GM19035 (cell line): ENCODE measurements around the gene CD8A.
"Not testable (repeated sequence)": the region's sequence is repeated elsewhere in the genome, so short reads cannot be mapped to it uniquely, and the experiment has no call there.

ENCODE experiments used
- ATAC-seq: cut with Tn5 transposase; IDR thresholded peaks from one replicate; pipeline ENCODE4 v1.9.1; 2021; ENCODE audit not compliant: unreplicated experiment

Gene CD8A

GRCh38 chr2:86790676-86791572 is at the start of gene CD8A:
Gene CD8A (minus strand): TSS chr2:86790913. CDS start chr2:86790825, 88 bp downstream.
- no peak for ATAC-seq

- not testable (repeated sequence) for ATAC-seq
These were observed 49.3 kb upstream of the CD8A start for GRCh38 chr2:86839871-86840548.

- not testable (repeated sequence) for ATAC-seq
These were observed 48.7 kb upstream of the CD8A start for GRCh38 chr2:86839455-86839854.

GRCh38 chr2:86837714-86838113 is 47.0 kb upstream of the CD8A start:
- not testable (repeated sequence) for ATAC-seq

- not testable (repeated sequence) for ATAC-seq
These were observed 46.4 kb upstream of the CD8A start for GRCh38 chr2:86836915-86837695.

GRCh38 chr2:86835548-86835889 is 44.8 kb upstream of the CD8A start:
- ATAC-seq: not testable (repeated sequence)

- no peak for ATAC-seq
These were observed 42.6 kb upstream of the CD8A start for GRCh38 chr2:86833315-86833714.

GRCh38 chr2:86832334-86833096 is 41.8 kb upstream of the CD8A start:
- no peak for ATAC-seq

- ATAC-seq: no peak
These were observed 40.8 kb upstream of the CD8A start for GRCh38 chr2:86831537-86831936.

- no peak for ATAC-seq
These were observed 36.2 kb upstream of the CD8A start for GRCh38 chr2:86826951-86827350.

GRCh38 chr2:86825693-86826381 is 35.1 kb upstream of the CD8A start:
- no peak for ATAC-seq

- ATAC-seq: no peak
These were observed 34.5 kb upstream of the CD8A start for GRCh38 chr2:86825036-86825692.

- ATAC-seq: no peak
These were observed 32.1 kb upstream of the CD8A start for GRCh38 chr2:86822668-86823345.

GRCh38 chr2:86821842-86822241 is 31.1 kb upstream of the CD8A start:
- no peak for ATAC-seq

- ATAC-seq: no peak
These were observed 30.6 kb upstream of the CD8A start for GRCh38 chr2:86821306-86821705.

GRCh38 chr2:86818957-86819356 is 28.2 kb upstream of the CD8A start:
- ATAC-seq: no peak

GRCh38 chr2:86818114-86818801 is 27.5 kb upstream of the CD8A start:
- no peak for ATAC-seq

- ATAC-seq: no peak
These were observed 24.9 kb upstream of the CD8A start for GRCh38 chr2:86815611-86816010.
